GM18520 (cell line): ENCODE data around the gene WDR87.
"Not testable (repeated sequence)": the region's sequence is repeated elsewhere in the genome, so short reads cannot be mapped to it uniquely, and the experiment has no call there.

Source experiments
- ATAC-seq: cut with Tn5 transposase; IDR thresholded peaks from one replicate; pipeline ENCODE4 v1.9.1; 2021; ENCODE audit not compliant: unreplicated experiment

The WDR87 gene

DNA sequence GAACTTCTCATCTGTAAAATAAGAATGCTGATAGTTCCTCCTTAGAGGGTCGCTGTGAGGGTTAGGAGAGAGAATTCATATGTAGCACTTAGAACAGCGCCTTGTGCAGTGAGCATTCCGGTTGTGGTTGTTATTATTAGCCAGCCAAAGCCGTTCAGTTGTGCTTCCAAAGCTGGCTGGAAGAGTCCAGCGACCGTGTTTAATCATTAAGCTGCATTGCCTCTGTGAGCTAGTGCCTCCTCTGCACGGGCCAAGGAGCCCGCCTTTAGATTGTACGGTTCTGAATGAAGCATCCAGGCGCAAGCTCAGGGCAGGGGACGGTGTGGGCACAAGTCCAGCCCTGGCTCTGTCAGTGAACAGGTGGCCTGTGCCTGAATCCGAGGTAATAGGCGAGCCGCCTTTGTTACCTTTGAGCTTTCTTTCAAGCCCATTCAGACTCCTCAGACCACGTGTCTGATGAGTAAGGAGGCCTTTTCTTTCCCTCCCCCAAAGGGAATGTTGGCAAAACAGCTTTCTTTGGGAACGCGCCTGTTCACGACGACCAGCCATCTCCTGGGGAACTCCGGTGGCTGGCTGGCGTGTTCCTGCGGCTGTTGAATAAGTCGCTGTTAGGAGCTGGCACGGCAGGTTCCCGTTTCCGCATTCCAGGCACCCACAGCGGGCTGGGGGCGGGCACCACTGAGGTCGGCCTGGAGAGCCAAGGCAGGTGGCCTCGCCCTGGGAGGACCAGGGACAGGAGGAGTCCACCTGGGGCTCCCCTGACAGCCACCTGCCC lies 25.7 kb upstream of the WDR87 start:
- no peak for ATAC-seq

DNA sequence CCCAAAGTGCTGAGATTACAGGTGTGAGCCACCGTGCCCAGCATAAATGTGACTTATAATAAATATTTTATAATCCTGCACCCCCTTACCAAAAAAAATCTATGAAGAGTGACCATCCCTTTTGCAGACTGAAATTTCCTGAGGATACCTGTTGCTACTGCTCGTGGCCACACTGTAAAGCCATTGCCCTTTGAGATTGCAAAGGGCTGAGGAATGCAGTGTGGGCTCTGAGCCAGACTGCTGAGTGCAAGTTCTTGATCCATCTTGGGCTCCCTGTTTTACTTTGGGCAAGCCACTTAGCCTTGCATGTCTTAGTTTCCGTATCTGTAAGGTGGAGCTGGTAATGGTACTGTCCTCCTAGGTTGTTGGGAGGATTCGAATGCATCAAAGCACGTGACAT lies 24.0 kb upstream of the WDR87 start:
- no peak for ATAC-seq

DNA sequence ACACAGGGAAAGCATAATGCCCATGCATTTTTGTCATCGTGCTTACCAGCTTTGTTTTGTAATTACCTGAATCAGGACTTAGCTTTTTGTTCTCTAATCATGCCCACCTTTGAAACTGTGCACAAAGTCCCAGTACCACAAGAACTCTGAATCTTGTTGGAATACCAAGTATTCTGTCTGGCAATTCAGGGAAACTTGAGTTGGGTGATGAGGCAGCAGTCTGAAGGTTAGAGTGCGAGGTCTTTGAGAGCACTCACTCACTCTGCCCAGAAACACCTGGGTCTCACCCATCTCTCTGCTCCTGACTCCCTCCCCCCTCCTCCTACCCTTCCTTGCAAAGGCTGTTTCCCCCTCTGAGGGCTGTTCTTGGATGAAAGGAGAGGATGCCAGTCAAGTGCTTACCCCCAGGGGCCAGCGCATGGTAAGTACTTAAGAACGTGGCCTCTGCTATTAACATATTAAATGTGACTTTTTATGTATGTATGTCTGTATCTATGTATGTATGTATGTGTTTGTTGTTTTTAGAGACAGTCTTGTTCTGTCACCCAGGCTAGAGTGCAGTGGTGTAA lies 23.0 kb upstream of the WDR87 start:
- no peak for ATAC-seq

DNA sequence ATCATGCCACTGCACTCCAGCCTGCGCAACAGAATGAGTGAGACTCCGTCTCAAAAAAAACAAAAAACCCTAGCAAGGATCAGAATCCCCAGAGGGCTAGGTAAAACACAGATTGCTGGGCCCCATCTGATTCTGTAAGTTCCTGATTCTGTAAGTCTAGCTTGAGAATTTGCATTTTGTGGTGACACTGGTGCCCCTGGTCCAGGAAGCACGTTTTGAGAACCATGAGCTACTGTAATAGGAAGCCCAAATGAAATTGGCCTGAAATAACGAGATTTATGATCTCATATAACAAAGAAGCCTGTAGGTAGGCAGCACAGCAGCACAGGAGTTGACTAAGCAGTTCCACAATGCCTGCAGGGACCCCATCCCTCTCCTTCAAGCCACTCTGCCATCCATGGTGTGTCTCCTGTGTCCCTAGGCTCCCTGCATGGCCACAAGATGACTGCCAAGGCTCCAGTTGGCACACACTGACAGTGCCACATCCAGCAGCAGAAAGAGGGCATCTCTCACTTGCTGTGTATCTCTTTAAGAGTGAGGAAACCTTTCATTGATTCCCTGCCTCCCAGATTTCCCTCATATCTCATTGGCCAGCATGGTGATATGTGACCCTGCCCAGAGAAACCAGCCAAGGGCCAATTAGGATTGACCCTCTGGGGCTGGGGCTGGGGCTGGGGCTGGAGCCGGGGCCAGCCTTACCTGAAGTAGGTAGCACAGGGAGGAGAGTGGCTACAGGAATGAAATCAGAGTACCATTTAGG lies 22.3 kb upstream of the WDR87 start:
- no peak for ATAC-seq

DNA sequence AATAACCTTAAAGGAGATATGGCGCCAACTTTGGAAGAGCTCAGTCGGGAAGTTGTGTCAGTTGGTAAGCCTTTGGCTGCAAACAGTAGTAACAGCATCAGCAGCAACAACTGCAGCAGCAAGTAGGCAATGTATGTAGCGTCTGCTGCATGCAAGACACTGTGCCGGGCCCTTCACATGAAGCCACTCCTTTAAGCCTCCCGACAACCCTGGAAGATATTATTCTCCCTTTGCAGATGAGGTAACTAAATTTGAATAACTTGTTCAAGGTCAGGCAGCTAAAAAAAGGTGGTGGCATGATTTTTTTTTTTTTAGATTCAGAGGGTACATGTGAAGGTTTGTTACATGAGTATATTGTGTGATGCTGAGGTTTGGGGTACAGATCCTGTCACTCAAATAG lies 20.3 kb upstream of the WDR87 start:
- ATAC-seq, result no peak

DNA sequence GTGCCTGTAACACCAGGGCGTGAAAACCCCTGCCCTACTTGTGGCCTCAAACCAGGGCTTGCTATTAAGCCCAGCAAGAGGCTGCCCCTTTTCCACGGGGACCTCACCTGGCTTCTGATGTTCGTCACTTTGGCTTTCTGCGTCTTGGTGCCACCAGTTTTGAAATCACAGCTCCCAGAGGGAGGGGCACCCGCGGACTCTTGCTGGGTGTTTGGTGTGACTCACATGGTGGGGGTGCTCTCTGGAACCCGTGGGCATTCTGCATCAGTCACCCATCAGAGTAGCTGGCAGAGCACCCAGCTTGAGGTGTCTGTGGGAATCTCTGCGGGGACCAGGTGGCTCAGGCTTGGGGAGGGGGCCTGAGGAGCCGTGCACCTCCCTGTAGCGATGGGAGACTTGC lies 19.9 kb upstream of the WDR87 start:
- no peak for ATAC-seq

DNA sequence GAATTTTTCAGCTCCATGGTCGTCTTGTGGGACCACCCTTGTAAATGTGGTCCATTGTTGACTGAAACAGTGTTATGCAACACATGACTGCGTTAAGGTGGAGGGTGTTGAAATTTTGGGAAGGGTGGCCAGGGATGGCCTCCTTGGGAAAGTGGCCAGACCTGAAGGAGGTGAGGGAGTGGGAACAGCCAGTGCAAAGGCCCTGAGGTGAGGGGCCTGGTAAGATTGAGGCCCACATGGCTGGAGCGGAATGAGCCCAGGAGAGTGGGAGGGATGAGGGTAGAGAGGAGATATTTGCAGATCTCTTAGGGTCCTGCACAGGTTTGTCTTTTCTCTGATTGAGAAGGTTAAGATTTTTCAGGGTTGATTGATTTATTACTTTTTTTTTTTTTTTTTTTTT lies 18.8 kb upstream of the WDR87 start:
- no peak for ATAC-seq

DNA sequence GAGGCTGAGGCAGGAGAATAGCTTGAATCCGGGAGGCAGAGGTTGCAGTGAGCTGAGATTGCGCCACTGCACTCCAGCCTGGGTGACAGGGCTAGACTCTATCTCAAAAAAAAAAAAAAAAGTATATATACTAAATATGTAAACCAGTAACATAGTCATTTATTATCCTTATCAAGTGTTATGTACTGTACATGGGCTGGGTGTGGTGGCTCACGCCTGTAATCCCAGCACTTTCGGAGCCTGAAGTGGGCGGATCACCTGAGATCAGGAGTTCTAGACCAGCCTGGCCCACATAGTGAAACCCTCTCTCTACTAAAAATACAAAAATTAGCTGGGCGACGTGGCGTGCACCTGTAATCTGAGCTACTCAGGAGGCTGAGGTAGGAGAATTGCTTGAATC lies 18.2 kb upstream of the WDR87 start:
- ATAC-seq, result not testable (repeated sequence)

DNA sequence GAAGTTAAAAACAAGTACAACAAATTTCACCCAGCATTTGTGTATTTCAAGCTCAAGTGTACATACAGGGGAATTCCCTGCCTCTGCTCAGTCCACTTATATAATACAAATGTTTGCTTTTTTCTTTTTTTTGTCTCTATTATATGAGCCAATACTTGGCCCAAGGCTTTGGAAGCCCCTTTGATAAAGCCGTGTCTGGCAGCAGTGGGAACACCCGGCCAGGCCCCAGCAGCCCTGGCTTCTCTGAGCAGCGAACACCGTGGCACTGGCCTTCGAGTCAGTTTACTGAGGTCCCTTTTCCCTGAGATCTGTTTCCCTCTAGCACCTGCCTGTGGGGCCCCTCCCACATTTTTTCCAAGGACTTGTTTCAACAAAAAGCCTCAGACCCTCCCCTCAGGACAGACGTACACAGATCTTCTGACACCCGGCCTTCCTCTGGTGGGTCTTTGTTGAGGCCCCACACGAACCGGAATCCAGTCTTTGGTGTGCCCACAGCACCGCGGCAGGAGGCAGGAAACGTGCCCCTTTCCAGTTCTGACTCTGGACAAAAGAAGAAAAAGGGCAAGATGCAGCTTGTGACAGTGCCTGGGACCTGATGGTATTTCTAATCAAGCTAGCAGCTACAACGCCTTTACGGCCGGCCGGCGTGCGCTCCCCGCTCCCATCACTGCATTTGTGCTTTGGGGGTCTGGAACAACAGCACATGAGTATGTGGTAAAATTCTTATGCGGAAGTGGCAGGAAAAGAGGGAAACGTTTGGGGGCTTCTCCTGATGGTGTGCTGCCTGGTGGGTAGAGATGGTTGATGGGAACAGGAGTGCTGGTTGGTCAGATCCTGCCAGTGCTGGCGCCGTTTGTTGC lies 14.4 kb upstream of the WDR87 start:
- no peak for ATAC-seq

DNA sequence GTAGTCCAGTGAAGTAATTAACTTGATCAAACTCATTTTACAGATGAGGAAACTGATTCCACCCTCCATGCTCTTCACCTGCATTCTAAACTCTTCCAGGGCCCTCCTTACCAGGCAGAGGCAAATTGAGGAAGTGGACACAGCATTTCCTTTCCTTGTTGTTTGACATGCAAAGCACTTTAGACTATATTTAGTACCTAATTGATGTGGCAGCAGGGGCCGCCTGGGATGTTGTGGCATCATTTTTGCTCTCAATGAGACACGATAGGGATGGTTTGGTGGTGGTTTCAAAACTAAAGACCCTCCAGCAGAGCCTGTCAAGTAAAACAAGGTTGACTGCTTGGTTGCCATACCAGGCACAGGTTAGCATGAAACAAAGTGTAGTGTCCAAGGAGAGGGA lies 8.5 kb upstream of the WDR87 start:
- ATAC-seq, result no peak

DNA sequence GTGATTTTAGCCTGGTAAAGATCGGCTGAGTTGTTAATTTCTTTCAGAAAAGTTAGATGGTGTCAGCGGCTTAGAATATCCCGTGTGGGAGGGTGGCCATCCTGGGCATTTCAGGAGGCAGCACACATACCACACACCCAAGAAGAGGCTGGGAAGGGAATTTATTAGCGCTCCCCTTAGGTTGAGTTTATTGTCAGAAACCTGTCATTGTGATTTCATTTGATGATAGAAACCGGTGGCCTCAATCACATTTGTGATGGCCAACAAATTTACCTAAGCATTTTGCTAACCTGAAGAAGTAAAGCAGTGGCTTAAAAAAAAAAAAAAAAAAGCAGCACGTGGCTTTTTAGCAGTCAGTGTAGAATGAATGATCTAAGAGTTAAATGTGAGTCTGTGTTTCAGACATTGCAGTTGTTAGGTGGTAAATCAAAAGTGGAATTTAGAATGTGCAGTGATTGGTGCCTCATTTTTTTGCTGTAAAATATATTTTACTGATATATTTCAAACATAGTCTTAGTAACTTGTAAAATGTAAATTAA lies 3.3 kb upstream of the WDR87 start:
- ATAC-seq, result no peak

DNA sequence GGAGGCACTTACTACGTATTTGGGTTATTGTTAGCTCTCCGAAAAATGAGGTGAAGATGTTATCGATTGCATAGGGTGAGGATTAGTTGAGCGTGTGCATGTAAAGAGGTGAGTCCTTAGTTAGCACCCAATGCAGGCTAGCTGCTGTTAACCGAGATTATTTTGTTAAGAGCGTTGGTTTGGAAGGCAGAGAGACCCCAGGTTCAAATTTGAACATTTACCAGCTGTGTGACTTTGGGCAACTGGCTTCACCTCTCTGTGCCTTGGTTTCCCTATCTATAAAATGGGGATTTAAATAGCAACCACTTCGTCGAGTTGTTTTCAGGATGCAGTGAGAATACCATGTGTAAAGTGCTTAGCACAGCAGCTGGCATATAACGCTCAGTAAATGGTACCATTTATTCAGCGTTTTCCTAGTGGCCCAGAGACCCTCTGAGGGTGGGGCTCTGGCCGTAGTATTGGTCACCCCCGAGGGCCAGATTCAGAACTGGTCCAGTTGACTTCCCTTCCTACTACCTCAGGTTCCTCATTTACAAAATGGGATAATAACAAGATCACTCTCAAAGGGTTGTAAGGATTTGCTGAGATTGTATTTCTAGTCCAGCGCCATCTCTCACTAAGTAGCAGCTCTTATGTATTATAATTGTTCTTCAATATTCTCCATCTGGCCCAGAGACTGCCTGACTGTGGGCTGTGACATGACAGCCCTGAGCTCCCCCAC lies 1.5 kb upstream of the WDR87 start:
- ATAC-seq, result no peak

DNA sequence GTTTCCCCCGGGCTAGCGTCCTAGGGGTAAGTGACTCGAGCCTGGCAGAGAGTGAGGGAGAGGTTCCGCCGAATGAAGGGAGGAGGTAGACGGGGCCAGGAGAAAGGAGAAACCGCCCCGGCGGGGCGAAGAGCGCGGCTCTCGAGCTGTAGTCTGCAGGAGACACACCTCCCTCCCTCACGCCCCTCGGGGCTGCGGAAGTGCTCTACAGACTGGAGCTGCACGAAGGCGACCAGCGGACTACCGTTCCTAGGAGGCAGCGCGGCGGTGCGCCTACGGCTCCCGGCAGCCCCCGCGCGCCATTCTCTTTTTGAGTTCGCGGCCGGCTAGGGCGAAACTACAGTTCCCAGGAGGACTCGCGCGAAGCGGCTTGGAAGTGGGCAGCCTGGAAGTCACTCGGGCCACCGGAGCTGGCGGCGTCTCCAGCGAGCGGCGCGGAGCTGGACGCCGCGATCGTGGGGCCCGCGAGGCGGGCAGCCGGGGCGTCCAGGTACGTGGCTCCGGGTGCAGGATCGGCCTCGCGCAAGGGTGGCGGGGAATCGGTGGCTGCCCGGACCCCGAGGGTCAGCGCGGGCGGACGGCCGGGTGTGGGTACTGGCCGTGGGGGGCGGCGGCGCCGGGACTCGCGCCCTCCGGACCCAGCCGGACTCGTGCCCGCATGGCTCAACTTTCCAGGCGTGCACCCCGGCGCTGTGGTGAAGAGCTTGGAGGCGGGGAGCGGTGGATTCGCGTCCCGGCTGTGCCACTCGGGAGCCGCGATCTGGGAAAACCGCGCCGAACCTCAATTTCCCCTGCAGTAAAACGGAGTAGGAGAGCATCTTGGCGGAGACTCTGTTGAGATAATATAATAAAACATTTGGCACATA lies 708 bp upstream of the WDR87 start, which contains the start of gene SIPA1L3:
Gene SIPA1L3 (plus strand): TSS at position 340 of the 866 bp plus-strand sequence. CDS start 174,358 bp downstream, outside the sequence.
- peak; percentile 84 for ATAC-seq

DNA sequence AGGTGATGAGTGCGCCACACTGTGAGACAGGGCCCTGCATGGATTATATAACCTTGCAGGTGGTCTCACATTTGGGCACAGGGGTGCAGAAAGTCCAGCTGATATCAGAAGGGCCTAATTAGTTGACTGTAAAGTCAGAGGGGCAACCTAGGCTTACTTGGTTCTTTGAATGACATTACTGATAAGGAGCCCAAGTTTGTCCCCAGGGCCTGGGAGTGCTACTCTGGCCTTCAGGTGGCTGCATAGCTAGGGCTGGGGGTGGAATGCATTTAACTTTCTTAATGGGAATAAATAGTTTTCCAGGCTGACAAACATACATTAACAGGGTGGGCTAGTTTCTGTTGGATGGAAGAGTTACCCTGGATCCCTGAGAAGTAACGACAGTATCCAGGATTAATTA lies 3.3 kb downstream of the WDR87 start:
- ATAC-seq, result no peak

DNA sequence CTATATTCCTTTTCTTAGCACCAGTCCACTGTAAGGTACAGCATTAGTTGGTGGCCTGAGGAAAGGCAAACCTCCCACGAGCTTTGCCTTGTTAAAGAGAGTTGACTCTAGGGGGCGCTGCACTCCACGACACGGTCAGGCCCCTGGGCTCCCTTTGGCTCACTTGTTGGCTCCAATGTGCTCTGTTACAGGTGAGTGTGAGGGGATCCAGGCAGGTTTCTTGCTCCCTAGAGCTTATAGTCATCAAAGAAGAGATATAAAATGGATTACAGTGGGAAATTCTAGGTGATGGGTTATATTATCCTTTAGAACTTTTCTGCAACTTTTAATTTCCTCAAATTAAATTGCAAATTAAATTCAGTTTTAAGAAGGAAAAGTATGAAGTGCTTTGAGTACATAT lies 3.7 kb downstream of the WDR87 start:
- no peak for ATAC-seq

DNA sequence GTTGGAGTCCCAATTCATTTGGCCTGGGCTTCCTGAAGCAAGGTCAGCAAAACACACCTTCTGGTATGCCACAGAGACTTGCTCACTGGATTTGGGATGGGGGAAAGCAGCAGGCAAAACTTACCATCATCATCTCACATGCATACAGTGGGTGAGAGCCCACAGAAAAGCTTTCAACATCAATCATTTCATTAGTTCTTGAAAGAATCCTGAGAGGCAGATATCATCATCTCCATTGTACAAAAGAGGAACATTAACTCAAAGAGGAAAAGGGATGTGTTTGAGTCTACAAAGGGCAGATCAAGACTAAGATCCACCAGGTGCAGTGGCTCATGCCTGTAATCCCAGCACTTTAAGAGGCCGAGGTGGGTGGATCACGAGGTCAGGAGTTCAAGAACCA lies 6.4 kb downstream of the WDR87 start:
- ATAC-seq, result no peak

DNA sequence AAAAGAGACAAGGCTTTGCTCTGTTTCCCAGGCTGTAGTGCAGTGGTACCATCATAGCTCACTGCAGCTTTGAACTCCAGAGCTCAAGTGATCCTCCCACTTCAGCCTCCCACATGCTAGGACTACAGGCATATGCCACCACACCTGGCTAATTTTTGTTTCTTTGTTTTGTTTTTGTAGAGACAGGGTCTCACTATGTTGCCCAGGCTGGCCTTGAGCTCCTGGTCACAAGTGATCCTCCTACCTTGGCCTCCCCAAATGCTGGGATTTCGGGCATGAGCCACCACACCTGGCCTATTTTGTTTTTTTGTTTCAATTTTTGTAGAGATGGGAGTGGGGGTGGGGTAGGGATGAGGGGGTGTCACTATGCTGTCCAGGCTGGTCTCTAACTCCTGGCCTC lies 6.9 kb downstream of the WDR87 start:
- ATAC-seq, result no peak

DNA sequence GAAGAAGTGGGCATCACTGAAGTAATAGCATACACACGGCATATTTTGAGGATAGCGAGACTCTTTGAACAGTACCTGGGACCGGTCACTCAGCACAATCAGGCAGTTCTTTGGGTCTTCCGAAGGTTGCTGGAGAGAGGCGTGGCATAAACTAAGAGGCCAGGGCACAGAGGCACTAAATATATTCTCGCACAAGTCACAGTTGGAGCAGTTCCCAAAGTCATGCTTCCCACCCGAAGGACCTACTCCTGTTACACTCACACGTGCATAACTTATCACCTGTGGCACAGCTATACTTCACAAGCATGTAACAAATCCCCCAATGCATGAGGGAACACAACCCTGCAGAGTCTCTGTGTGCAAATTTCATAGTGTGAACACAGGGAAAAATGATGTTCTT lies 10.2 kb downstream of the WDR87 start:
- ATAC-seq, result no peak

DNA sequence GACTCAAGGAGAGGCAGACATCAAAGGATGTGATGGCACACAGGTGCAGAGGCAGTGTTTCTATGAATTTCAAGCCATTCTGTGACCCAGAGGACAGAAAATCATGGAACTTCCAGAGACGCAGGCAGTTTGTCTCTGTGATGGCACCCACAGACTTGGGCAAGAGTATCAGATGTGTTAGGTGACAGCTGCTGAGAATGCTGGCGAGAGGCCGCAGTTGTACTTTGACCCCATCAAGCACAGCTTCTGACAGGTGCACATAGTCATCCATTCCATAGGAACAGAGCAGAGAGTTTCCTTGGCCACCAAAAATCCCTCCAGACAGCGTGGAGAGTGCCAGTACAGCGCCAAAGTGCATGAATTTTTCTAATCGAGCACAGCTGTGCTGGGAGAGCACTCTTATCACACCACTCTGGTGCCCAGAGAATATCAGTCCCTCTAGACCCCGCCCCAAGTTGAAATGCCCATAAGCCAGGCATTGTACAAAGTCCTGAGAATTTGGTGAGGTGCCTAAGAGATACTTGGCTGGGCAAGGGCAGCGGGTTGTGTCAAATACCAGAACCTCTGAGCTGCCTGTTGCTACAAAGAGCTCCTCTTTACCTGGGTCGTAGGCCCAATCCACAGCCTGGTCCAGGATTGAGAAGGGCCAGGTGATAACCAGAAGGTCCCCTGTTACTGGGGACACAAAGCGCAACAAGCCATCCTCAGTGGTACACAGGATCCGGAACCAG lies 12.4 kb downstream of the WDR87 start:
- ATAC-seq, result no peak
